Activated CD8-positive, alpha-beta memory T cell treated with anti-CD3 and anti-CD28 coated beads, Interleukin-2, amount 50 U/mL, for 4 hours (primary cell): ENCODE measurements around the gene ARPP21.

Experiments used
- DNase-seq: peaks from one replicate; pipeline ENCODE4 v3.0.0-alpha.2; 2020

The ARPP21 gene

DNA sequence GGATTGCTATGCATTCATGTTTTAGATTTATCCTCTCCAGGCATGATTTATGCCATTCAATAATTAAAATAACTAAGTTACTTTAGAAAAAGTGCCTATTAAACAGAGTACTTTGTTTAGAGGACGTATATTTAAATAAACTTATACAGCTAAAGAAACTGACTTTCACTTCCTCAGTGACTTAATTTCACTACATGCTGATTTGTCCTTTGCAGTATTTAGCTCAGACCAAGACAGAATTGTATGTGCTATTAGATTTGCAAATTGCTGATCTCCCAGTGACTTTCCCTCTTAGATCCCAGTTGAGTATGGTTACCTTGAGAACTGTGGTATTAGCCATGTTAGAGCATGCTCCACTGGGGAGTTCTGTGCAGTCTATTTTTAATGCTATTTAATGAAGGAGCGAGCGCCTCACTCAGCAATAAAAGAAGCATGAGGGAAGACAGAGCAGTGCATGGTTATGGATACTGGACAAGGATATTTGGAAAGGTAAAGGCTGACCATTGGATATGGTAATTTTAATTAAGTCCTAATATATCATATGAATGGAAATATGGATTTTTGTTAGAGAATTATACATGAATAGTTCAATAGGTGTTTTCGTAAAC lies 2.7 kb downstream of the ARPP21 start:
- no peak for DNase-seq

DNA sequence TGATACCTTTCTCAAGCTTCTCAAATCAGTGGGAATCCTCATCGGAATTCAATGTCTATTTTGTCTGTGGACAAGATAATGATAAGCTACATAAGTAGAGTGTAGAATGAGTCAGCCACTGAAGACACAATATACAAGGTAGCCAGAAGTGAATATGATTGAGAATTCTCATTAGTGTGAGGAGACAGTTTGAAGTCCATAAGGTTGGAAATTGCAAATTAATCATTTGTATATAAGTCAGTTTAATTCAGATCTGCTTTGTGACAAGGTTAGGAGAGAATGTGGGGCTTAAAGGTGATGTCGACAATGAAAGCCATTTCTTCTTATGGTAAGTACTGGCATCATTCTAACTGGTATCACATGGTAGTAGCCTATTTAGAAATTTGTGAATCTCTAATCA lies 4.2 kb downstream of the ARPP21 start:
- no peak for DNase-seq

DNA sequence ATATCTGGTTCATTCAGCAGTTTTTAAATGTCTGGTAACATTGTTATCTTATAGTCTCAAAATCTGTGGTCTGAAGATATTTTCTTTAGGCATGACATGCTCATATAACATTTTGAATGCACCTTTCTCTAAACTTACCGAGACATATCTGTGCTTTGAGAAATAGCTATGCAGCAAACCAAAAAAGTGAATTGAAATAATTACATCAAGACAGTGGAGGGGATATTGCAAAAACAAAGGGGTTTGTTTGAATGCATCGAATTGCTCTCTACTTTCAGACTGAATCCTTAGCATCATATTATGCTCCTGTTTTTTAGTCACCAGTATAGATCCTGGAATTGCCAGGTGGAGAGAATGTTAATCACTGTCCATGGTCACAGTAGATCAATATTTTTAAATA lies 5.1 kb downstream of the ARPP21 start:
- no peak for DNase-seq

DNA sequence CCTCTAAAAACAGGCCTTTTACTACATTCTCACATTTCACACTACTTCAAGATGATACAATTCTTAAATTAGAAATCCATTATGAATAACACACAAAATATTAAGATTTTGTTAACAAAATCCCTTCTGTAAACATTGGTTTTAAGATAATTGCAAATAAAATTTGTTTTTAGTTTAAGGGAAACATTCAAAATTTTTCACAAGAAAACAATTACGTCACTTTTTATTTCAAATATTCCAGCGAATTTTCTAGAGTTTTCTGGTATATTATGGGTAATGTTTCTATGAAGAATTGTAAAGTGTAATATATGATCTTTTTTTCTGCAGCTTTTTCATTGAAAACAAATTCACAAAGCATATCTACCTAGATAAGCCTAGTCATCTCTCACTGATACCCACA lies 5.9 kb downstream of the ARPP21 start:
- no peak for DNase-seq

DNA sequence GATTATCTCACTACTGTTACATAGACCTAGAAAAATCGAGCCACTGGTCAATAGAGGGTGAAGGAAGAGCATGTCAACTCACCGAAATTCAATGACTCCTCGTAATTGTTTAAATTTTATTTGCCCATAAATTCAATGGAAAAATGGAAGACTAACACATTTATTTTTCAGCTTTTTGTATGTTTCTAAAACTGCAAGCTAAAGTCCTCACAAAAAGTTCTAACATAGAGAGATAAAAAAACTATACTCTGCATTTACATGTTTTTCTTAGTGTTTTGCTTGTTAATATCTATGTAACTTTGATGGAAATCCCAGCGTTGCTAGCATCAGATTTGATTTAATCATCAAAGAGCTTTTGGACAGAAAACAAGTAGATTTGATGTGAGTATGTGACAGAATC lies 6.8 kb downstream of the ARPP21 start:
- DNase-seq, result no peak

DNA sequence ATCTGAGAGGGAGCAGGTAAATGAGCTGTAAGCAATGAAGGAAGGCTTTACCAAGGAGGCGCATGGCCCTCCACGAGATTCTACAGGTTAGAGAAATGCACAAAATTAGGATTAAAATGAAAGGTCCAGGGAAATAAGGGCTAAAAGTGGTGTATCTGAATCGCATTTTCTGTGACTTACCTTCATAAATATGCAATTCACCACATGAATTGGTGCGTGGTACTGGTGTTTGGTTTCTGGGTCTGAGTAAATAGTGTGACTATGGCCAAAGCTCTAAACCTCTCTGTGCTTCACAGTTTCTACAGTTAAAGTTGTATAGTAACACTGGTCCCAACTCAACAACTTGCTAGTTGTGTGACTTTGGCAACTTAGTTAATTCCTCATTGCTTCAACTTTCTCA lies 8.1 kb downstream of the ARPP21 start:
- DNase-seq, result no peak

DNA sequence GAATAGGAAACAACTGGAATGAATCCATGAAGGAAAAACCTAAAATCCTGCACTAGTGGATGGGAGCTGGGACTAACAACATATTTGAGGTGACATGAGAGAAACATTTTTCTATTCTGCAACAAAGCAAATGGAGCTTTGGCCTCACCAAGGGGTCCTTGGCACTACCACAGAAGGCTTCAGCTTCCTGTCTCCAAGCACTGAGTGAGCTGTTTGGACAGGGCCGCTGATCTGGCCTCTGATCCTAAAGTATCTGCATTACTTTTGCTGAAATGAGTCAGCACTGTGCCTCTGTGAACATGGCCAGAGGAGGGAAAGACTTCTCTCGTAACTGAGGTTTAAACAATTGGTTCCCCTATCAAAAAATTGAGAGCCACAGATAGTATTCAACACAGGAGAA lies 9.0 kb downstream of the ARPP21 start:
- DNase-seq, result no peak

DNA sequence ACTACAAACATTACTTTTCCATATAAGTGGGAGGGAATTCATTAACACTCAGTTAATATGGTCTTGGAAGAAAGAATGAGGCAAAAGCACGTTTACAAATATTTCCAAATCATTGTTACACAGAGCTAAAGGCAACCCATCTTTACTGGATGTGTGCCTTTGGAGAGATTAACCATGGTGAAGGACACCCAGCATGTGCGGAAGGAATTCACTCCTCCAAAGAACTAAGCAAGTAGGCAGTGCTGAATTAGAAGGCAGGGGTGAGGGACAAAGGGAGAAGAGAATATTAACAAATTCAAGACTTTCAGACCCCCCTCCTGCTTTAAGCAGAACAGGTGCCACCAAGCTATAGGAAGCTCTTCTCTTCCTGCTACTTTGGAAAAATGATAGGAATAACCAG lies 10.1 kb downstream of the ARPP21 start:
- no peak for DNase-seq

DNA sequence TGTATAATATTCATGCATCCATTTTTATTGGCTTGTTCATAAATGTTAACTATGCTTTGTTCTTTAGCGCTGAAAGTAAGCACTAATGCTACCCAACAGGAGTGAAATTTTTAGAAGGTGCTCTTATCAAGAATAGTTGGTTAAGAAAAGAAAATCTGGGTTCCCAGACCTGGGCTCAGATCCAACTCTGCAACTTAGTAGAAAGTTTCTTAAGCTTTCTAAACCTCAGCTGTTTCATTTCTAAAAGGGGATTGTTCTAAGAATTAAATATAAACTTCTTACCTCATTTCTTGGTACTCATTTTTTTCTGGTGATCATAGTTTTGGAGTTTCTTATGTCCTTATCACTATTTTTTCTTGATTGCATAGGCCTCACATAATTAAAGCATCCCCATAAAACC lies 12.1 kb downstream of the ARPP21 start:
- DNase-seq, result no peak

DNA sequence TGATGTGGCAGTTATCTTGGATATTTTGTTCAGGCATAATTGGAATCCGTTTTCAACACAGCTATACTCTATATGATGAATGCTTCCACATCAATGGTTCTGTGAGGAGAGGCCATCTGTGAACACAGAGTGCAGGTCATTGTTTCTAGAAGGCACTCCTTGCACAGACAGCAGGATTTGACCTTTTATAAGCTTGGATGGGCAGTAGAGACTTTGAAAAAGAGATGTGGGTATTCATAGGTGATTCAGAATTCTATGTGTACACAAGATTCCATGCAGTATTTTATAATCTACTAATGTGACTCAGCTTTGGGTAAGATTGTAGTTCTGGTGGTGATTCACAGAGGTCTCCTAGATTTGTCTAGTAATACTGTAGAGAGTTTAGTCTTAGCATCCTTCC lies 12.5 kb downstream of the ARPP21 start:
- DNase-seq, result no peak

DNA sequence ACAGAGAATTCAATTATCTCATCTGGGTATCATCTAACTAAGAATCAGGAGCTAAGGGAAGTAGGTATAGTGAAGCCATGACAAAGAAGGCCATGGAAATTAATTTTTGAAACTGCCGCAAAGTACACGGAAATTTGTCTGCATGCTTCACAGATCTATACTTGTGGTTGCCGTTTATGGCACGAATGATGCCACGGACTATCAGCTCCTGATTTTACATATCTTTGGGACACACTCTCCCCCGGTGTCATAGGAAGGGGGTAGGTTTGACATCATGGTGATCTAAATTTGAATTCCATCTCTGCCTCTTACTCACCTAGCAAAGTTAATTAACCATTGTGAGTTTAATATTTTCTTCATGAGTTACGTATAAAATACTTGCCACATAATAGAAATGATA lies 14.0 kb downstream of the ARPP21 start:
- DNase-seq, result no peak

DNA sequence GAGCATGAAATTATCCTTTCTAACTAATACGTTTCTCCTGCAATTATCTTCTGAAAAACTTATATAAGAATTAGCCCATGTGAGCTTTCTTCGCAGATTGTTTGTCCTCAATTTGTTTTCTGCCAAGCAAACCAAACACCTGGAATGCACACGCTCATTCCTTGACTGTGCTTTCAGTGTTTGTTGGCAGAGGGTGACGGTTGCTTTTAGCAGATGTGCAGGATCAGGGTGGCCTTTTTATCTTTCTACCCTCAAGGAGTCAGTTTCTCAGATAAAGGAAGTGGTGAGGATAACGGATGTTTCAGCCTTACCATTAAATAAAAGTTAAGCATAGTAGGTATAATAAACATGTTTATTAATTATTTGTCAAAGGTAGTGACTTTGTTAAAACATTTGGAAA lies 15.2 kb downstream of the ARPP21 start:
- DNase-seq, result no peak

DNA sequence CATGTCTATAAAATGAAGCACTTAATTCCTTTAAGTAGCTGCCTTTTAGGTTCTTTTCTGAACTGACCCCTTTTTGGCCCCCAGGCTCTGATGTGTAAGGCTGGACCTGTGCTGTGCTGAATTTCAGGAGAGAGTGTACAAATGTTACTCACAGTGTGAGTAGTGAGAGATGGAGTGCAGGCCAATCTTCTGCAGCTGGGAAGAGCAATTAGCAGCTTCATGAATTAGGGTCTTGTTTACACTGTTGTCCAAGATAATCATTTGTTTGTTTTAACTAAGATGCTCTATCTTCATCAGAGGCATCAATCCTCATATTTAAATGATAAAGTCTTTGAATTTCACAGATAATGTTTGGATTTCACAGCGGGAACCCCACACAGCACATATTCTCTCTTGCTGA lies 19.4 kb downstream of the ARPP21 start:
- DNase-seq, result no peak

DNA sequence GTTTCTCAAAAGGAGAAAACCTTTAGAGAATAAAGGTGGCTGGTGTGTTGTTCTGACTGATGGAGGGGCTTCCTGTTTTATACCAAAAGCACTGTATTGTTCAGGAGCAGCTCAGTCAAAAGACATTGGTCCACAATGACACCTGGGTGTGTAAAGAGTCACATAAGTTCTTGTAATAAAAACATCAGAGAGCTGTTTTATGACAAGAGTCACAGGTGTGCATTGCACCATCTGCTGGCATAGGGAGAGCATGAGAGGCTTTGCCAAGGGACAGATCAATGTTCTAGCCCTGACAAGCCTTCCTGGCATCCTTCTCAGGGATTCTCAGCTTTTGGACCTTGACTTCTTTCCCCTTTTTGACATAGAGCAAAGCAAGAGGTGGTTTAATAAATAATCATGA lies 20.4 kb downstream of the ARPP21 start:
- DNase-seq, result no peak

DNA sequence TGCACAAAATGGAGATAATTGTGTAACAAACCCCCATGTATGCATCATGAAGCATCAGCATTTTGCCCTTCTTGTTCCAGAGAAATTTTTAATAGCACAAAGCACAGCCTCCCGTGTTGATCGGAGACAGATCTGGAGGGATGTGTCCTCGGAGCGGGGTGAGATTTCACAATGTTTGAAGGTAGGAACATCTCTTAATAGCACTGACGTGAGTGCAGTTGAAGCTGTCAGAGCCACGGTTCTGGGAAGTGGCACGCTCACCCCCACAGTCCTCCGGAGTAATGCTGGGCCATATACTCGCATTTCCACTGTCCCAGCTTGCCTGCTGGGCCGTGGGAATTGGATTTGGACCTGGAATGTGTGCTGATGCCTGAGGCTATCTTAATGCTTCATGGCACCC lies 24.1 kb downstream of the ARPP21 start:
- no peak for DNase-seq

DNA sequence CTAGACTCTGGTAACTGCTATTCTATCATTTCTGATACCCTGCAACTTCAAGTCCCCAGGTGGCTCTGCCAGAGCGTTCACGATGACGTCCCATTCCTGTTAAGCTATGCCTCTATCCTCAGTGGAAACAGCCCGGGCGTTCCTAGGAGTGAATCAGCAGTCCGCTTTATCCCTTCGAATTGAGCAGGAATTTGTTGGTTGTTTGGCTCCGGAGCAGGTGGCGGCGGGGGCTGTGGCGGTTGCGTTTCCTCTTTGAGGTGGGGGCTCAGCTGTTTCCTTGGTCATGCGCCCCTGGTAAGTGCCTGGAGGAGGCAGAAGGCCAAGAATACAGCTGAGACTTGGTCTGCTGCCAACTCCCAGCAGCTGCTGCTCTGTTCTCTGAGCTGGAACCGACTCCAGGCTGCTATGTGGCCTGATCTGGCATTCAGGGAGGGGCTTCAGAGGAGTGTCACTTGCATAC lies 25.2 kb downstream of the ARPP21 start:
- DNase-seq, result no peak

DNA sequence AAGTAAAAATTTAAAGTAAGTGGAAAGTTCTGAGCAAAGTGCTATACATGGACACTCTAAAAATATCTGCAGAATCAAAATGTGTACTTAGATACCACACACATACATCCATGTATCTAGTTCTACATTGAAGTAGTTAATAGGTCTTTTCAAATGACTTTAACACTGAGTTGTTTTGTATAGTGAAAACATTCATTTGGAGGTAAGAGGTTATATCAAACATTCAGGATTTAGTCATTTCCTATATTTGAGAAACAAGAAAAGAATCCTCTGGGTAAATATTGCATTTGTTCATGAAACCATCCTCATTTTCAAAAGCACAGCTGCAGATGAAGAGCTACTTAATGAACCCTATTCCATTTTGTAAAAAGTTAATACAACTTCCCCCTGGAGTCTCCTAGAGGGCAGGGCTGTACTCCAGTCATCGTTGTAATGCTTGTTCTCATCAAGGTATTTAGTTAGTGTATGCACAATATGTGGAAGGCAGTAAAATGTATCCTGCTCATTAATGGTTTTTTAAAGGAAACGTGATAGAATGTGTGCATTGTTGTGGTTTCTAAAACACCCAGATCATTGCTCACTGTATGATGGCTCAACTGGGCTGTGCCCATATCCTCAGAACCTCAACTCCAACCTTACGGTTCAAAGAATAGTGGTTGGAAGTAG lies 26.2 kb downstream of the ARPP21 start:
- no peak for DNase-seq

DNA sequence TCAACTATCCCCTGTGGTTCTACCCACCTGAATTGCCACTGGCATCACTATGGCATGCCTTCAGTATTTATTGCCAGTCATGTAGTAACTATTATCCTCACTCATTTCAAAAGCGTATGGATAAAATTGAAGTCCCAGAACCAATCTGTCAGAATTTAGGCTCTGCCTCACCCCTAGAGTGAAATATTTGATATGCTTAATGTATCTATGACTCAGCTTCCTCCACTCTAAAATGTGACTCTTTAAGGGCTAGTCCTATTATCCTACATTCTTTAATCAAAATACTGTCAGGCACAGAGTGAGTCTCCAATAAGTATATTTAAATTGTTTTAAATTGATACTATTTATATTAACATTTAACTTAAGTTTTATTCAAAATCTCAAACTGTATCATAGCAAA lies 27.6 kb downstream of the ARPP21 start:
- DNase-seq, result no peak

DNA sequence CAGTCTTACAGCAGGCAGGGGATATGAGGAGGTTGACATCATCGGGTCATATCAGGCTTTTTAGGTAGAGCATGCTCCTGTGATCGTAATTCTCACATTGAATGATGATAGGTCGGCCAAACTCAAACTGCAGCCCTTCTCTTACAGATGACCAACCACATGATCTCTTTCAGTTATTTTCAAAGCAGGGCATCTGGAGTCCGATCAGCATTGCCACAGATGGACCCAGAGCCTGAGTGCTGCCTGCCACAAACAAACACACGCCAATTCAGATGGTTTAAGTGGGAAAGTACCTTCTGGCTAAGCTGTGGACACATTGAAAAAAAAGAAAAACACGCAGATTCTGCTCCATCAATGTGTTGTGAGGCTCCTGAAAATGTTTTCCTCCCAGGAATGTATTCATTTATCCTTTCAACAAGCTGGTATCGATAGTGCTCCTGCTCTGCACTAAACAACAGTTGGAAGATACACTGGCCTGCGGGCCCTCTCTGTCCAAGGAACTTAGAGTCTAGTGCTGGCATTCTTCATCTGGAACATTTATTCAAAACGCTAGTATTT lies 31.2 kb downstream of the ARPP21 start:
- DNase-seq, result no peak

DNA sequence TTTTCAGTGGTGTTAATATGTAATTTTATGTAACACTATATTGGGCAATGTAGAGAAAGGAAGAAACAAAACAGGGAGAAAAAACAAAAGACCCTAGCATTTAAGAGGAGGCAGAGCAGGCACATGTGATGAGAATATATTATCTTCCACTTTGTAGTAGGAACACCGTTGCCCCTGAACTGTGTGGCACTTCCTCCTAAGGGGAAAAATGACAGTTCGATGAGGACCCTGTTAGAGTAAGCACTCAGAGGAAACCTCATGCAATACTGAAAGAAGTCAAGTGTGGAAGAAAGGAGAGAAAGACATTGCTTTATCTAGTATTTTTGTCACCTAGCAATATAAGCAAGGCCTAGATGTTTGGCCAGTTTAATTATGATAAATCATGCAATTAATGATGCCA lies 32.2 kb downstream of the ARPP21 start:
- no peak for DNase-seq

DNA sequence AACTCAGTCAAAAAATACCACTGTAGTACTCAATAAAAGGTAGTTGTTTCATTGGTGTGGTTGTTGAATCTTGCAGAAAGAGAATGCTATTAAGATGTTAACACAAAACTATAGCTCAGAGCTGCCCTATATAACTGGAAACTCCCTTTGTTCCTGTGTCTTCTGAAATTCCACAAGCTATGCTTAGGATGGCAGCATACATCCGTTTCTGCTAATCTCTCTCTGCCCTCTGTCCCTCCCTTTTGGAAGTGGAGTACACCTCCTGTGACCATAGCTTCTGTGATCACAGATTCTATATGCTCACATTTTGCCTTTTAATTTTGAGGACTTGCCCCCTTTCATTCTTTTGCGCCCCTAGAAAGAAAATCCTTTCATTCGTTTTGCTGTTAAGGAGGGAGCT lies 33.7 kb downstream of the ARPP21 start:
- DNase-seq, result no peak

DNA sequence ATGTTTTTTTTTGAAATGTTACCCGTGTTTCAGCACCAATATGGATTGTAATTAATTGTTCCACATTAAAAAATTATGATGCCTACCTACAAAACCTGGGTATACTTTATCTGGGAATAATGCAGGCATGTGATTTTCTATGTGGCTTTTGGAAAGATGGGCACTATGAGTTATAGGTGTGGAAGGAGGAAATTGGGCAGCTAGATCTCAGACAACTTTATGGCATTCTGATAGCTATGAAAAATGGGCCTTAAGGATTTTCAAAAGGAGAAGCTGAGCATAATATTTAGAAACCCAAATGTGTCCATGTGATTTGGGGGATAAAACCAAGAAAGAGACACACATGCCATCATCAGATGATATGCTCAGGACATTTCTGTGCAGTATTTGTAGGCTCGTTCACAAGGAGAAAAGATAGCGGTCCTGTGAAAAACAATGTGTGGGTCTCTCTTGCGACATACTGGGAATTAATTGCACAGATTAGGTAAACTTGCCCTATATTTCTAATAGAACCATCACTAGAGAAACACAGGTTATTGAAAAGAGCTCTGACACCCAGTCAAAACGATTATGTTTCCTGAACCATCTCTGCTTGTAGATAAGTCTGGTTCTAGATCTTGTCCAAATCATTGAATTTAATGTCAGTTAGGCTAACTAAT lies 35.3 kb downstream of the ARPP21 start:
- no peak for DNase-seq

DNA sequence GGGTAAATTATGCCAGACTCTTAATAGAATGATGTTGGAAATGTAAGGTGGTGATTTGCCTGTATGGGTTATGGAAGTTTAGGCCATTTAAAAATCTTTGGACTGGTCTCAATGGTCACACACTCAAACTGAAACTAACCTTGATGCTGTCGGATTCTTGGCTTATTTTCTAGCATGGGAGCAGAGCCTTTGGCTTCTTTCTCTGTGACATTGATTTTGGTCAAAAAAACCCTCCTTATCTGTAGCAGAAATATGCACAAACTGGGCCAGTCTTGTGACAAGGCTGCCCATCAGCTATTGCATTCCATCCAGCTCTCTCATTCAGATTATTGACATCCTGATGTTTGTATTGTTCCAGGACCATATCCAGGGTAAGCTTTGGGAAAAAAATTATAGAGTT lies 35.9 kb downstream of the ARPP21 start:
- no peak for DNase-seq

DNA sequence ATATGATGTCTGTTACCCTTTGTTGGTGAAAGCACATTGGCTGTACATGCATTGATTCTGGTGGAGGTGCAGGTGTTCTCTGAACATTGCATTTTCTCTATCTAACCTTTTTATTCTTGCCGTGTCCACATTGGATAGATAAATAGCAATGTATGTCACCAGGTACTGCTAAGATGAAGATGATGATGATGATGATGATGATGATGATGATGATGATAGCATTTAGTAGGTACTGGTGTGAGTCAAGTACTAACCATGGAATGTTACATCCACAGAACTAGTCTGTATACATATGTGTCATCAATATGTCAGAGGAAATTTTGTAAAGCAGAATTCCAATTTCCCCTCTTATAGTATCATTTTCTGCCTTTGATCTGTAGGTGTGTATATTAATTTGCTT lies 36.3 kb downstream of the ARPP21 start:
- no peak for DNase-seq
